K562 (cell line): ENCODE data around the gene ST6GALNAC6. TPM values are rescaled to one million over a fixed set of nuclear protein-coding genes. Genes with fewer than 3 reads are reported as not detected.

Experiments used
- CBX1 ChIP-seq: sonication (generic); IDR thresholded peaks from 2 replicates; pipeline ENCODE4 v1.6.1; 2016; ENCODE audit warnings: antibody characterized with exemption, low read depth, mild to moderate bottlenecking
- DACH1 ChIP-seq: fragments of 450-650 bp; IDR thresholded peaks from 2 replicates; pipeline ENCODE4 v1.6.1; 2018; ENCODE audit not compliant: partially characterized antibody
- DIDO1 ChIP-seq: fragments of 450-650 bp; IDR thresholded peaks from 2 replicates; pipeline ENCODE4 v1.6.1; 2016; ENCODE audit warnings: low read depth, missing biosample characterization, missing genetic modification characterization
- FOXJ2 ChIP-seq: fragments of 200-800 bp; sonication (Bioruptor generic); IDR thresholded peaks from 2 replicates; pipeline ENCODE4 v1.6.1; 2016; ENCODE audit warnings: missing genetic modification characterization, missing compliant biosample characterization
- HCFC1 ChIP-seq: IDR thresholded peaks from 2 replicates; pipeline ENCODE4 v1.6.1; 2012; ENCODE audit warnings: low read depth, low read length, improper control_type of control experiment
- HDAC1 ChIP-seq, 2 experiments: fragments of 450-650 bp; IDR thresholded peaks; 2 replicates each; pipeline ENCODE4 v1.6.1; 2016 to 2017; ENCODE audit warnings: inconsistent platforms in 1 of 2, mild to moderate bottlenecking in 1 of 2, moderate library complexity in 1 of 2
- HIVEP1 ChIP-seq: fragments of 250-450 bp; sonication (Bioruptor Pico); IDR thresholded peaks from 2 replicates; pipeline ENCODE4 v1.4.0; 2020; ENCODE audit warnings: mild to moderate bottlenecking
- IFI16 ChIP-seq: fragments of 250-450 bp; sonication (Bioruptor Pico); IDR thresholded peaks from 2 replicates; pipeline ENCODE4 v2.1.2; 2022; ENCODE audit warnings: mild to moderate bottlenecking, inconsistent platforms
- TRIM28 ChIP-seq: fragments of 450-650 bp; IDR thresholded peaks from 2 replicates; pipeline ENCODE4 v1.6.1; 2017
- ZBTB17 ChIP-seq: fragments of 450-650 bp; formaldehyde crosslinking; IDR thresholded peaks from 2 replicates; pipeline ENCODE4 v1.4.0; 2020; ENCODE audit warnings: mild to moderate bottlenecking
- ZFP30 ChIP-seq: fragments of 250-450 bp; sonication (Bioruptor Pico); IDR thresholded peaks from 2 replicates; pipeline ENCODE4 v1.8.0; 2022; ENCODE audit warnings: moderate library complexity, mild to moderate bottlenecking, inconsistent platforms, borderline replicate concordance
- ZNF174 ChIP-seq: fragments of 250-450 bp; sonication (Bioruptor Pico); IDR thresholded peaks from 2 replicates; pipeline ENCODE4 v1.4.0; 2020; ENCODE audit warnings: mild to moderate bottlenecking
- ZNF324 ChIP-seq: fragments of 250-450 bp; sonication (Bioruptor Pico); IDR thresholded peaks from 2 replicates; pipeline ENCODE4 v1.4.0; 2020; ENCODE audit warnings: mild to moderate bottlenecking
- ZNF354B ChIP-seq: fragments of 250-450 bp; sonication (Bioruptor Pico); IDR thresholded peaks from 2 replicates; pipeline ENCODE4 v1.4.0; 2020
- ZNF696 ChIP-seq: fragments of 250-450 bp; sonication (Bioruptor Pico); conservative IDR thresholded peaks from 2 replicates; pipeline ENCODE4 v1.4.0; 2020; ENCODE audit warnings: mild to moderate bottlenecking, moderate library complexity
- polyA plus RNA-seq, 8 experiments: library from polyadenylated mRNA; depleted of rRNA in 4 of 8; stranded (reverse) in 5 of 8; unstranded in 3 of 8; fragments of >200 nt; fragmentation: Nextera tagmentation in 2 of 8; fragmentation: Illumina TruSeq in 1 of 8; extraction: Ambion mirVana in 2 of 8; extraction: Trizol in 1 of 8; gene quantifications; 2 replicates each; pipeline versions ENCODE4 v1.2.1 to v1.2.3, GENCODE V29; 2011 to 2014; ENCODE audit warnings: inconsistent platforms in 1 of 8, missing spikeins in 1 of 8
- total RNA-seq, 7 experiments: library from RNA; depleted of rRNA in 6 of 7; stranded (reverse); fragments of >200 nt in 6 of 7; fragmentation: Illumina TruSeq in 2 of 7; extraction: Trizol in 2 of 7; gene quantifications; 2 replicates each; pipeline versions ENCODE4 v1.2.1 to v1.2.3, GENCODE V29; 2011 to 2021; ENCODE audit warnings: low replicate concordance in 1 of 7
- TF ChIP-seq, protein P1 (sequence below), 2 experiments: fragments of 200-800 bp in 1 of 2; sonication (Bioruptor generic) in 1 of 2; sonication (generic) in 1 of 2; formaldehyde crosslinking in 1 of 2; IDR thresholded peaks in 1 of 2; conservative IDR thresholded peaks in 1 of 2; 2 replicates each; pipeline versions ENCODE4 v1.5.0 to v1.6.1; 2016 to 2020; ENCODE audit warnings: missing compliant biosample characterization in 1 of 2, missing genetic modification characterization in 1 of 2, missing genetic modification reagents in 1 of 2
- TF ChIP-seq, protein P2 (sequence below): sonication (generic); formaldehyde crosslinking; IDR thresholded peaks from 2 replicates; pipeline ENCODE4 v1.8.0; 2022; ENCODE audit warnings: mild to moderate bottlenecking, missing genetic modification reagents
- TF ChIP-seq, protein P3 (sequence below): fragments of 250-450 bp; sonication (Bioruptor Pico); IDR thresholded peaks from 2 replicates; pipeline ENCODE4 v1.5.0; 2021; ENCODE audit warnings: mild to moderate bottlenecking, moderate library complexity
- TF ChIP-seq, protein P4 (sequence below): sonication (generic); formaldehyde crosslinking; IDR thresholded peaks from 2 replicates; pipeline ENCODE4 v1.8.0; 2022; ENCODE audit warnings: missing genetic modification reagents, mild to moderate bottlenecking, borderline replicate concordance
- TF ChIP-seq, protein P5 (sequence below): sonication (generic); formaldehyde crosslinking; IDR thresholded peaks from 2 replicates; pipeline ENCODE4 v1.8.0; 2023; ENCODE audit warnings: mild to moderate bottlenecking, missing genetic modification reagents

ST6GALNAC6 gene
- total and polyA plus RNA-seq, 9 of the 15 experiments (the other 6 are each of a cell fraction or from before 2014, with no cell fraction given): 0.13 to 23.0 (median 14.5) TPM

DNA sequence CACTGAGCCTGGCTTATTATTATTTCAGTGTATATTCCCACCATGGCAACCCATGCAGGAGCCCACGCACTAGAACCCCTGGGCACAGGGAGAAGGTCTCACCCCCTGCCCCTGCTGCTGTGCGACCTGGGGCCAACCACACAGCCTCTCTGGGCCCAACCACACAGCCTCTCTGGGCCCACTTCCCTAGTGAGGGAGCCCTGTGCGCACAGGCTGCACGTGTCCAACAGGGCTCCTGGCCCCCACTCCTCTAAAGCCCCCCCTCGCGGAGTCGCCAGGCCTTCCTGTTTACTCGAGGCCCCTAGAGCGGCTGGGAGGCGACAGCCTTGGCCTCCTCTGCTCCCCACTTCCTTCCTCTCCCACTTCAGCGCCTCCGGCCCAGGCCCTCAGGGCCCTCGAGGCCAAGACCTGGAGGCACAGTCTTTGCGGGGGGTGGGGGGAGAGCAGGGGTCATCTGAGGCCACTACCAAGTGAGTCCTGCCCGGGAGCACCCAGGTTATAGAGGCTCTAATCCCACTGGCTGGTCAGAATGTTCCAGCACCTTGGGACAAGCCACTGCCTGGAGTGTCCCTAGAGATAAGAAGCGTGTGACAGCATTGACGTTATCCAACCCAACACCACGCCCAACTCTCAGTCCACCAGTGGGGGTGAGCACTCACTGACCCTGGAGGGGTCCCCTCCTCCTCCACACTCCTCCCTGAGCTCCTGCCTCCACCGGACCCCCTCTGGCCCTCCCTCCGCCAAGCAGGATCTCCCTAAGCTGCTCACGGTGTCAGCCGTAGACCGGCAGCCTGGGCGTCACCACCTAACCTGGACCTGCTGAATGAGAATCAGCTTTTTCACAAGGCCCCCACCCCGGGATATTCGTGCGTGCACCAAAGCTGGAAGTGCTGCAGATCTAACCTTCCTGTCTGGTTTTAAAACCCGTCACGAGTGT lies 37.1 kb downstream of the ST6GALNAC6 start (continued):
- TF ChIP-seq, protein P1, sequence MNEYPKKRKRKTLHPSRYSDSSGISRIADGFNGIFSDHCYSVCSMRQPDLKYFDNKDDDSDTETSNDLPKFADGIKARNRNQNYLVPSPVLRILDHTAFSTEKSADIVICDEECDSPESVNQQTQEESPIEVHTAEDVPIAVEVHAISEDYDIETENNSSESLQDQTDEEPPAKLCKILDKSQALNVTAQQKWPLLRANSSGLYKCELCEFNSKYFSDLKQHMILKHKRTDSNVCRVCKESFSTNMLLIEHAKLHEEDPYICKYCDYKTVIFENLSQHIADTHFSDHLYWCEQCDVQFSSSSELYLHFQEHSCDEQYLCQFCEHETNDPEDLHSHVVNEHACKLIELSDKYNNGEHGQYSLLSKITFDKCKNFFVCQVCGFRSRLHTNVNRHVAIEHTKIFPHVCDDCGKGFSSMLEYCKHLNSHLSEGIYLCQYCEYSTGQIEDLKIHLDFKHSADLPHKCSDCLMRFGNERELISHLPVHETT (CRISPR knock-in tag; conservative IDR thresholded peaks at IDR 0.05 in 1 of 2, IDR thresholded peaks at IDR 0.05 in 1 of 2): peak in 1 of 2 experiments; percentile 83; a peak in 1 of 4 replicates
- TF ChIP-seq ZFP30 (no peak), TRIM28 (no peak), ZNF354B (CRISPR knock-in tag) (no peak), CBX1 (peak; percentile 94), DACH1 (no peak), HCFC1 (peak; percentile 14; the same call in 1 of the 2 replicates), ZNF696 (CRISPR knock-in tag) (no peak), IFI16 (CRISPR knock-in tag) (no peak), HDAC1 (IDR thresholded peaks at IDR 0.05) (peak in 1 of 2 experiments; percentile 85; a peak in 1 of 4 replicates), ZNF324 (CRISPR knock-in tag) (0 out of 2 replicates have a peak, but pooled peaks have one; percentile 31), DIDO1 (tag) (no peak), ZBTB17 (CRISPR knock-in tag) (no peak; the same call in 1 of the 2 replicates), ZNF174 (CRISPR knock-in tag) (no peak), FOXJ2 (tag) (peak; percentile 55; the same call in 1 of the 2 replicates), HIVEP1 (CRISPR knock-in tag) (0 out of 2 replicates have a peak, but pooled peaks have one; percentile 47)
- TF ChIP-seq, protein P2, sequence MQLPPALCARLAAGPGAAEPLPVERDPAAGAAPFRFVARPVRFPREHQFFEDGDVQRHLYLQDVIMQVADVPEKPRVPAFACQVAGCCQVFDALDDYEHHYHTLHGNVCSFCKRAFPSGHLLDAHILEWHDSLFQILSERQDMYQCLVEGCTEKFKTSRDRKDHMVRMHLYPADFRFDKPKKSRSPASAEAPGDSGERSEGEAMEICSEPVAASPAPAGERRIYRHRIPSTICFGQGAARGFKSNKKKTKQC (CRISPR knock-in tag): no peak; the same call in none of the 2 replicates
- TF ChIP-seq, protein P3, sequence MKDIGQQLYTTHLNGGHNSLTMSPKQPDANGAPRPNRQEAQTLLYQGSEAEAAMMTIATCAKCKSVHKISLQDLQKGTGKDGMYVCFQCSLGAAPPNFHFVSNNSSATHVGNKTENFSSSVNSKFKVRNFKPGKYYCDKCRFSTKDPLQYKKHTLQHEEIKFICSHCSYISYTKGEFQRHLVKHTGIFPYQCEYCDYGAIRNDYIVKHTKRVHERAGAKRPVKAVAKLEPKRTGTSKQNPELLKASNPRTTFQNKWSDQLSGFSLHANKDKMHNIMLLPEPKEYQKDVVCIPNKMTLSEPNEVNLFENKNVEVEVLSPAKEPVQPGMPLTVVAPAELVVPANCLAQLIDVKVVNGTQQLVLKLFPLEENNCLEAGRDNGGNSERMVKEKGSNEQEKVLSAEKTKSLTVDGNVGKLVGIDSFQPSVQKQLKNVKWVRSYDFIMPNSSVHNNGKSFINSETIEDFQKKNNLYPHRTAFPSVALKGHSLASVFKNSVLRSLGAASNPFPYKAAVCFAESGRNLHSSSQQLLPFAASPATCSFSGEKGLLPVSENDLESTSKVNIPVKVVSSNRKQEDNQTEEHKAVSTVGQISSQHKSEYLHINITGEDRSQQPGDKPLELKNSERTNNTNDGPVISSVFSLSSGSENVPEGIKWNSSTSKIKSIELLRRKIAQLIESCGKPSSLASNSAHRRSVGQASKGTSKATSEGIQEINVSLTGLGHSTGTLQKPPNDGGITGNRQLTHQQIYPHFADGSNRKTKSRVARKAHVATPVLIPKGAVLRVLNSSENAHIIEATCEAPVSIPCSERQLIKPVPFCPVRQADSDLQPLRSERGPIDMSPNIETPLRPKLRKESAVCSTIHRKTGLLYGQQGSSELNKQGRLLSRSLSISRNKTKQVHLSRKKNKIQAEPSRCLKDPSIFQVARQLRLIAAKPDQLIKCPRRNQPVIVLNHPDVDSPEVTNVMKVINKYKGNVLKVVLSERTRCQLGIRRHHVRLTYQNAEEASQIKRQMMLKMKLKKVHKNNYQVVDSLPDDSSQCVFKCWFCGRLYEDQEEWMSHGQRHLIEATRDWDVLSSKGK (CRISPR knock-in tag): no peak
- TF ChIP-seq, protein P4, sequence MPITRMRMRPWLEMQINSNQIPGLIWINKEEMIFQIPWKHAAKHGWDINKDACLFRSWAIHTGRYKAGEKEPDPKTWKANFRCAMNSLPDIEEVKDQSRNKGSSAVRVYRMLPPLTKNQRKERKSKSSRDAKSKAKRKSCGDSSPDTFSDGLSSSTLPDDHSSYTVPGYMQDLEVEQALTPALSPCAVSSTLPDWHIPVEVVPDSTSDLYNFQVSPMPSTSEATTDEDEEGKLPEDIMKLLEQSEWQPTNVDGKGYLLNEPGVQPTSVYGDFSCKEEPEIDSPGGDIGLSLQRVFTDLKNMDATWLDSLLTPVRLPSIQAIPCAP (CRISPR knock-in tag): no peak
- TF ChIP-seq, protein P5, sequence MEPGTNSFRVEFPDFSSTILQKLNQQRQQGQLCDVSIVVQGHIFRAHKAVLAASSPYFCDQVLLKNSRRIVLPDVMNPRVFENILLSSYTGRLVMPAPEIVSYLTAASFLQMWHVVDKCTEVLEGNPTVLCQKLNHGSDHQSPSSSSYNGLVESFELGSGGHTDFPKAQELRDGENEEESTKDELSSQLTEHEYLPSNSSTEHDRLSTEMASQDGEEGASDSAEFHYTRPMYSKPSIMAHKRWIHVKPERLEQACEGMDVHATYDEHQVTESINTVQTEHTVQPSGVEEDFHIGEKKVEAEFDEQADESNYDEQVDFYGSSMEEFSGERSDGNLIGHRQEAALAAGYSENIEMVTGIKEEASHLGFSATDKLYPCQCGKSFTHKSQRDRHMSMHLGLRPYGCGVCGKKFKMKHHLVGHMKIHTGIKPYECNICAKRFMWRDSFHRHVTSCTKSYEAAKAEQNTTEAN: no peak
